Measurements from ENCODE around the gene ATP13A5.

ATP13A5 gene

GRCh38 chr3:193250492-193250891 is 128.1 kb downstream of the ATP13A5 start:
- H3K36me3 ChIP-seq (ENCODE audit: insufficient read depth, low read depth, low read length) = no peaks in the 10 kb centered on the region
- peaks cover 27% of the 10 kb centered on the region for H3K9me3 ChIP-seq (ENCODE audit: insufficient read depth, low read depth, low read length)
- H3K27ac ChIP-seq (ENCODE audit: low read length) = no peak overlapping the region
- H3K4me1 ChIP-seq (ENCODE audit: insufficient read depth, low read length) = no peaks in the 10 kb centered on the region
- no peak overlapping the region for H3K9ac ChIP-seq (ENCODE audit: low read depth, low read length)
- H3K4me3 ChIP-seq (ENCODE audit: low read length) = no peak overlapping the region
- no peaks in the 10 kb centered on the region for H3K27me3 ChIP-seq (ENCODE audit: insufficient read depth, low read length)

DNA sequence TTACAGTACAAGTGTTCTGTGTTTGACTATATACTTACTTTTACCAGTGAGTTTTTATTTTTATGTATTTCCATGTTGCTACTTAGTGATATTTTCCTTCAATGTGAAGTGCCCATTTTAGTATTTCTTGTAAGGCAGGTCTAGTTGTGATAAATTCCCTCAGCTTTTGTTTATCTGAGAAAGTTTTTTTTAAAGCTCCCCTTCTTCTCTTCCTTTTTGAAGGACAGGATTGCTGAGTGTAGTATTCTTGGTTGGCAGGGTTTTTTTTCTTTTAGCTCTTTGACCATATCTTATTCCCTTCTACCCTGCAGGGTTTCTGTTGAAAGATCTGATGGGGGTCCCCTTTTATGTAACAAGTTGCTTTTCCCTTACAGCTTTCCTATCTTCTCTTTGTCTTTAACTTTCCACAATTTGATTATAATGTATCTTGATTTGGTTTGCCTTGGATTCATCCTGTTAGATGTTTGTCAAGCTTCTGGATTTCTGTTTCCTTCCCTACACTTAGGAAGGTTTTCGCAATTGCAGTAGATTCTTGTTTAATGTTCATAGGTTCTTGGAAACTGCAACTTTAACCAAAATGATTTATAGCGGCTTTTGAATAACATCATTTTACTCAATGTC is 129.6 kb downstream of the ATP13A5 start:
- H3K27me3 ChIP-seq (ENCODE audit: insufficient read depth, low read length) = no peaks in the 10 kb centered on the region
- H3K4me3 ChIP-seq (ENCODE audit: low read length) = no peak overlapping the region
- no peak overlapping the region for H3K27ac ChIP-seq (ENCODE audit: low read length)
- peaks cover 27% of the 10 kb centered on the region for H3K9me3 ChIP-seq (ENCODE audit: insufficient read depth, low read depth, low read length)
- H3K4me1 ChIP-seq (ENCODE audit: insufficient read depth, low read length) = no peaks in the 10 kb centered on the region
- no peaks in the 10 kb centered on the region for H3K36me3 ChIP-seq (ENCODE audit: insufficient read depth, low read depth, low read length)
- H3K9ac ChIP-seq (ENCODE audit: low read depth, low read length) = no peak overlapping the region

DNA sequence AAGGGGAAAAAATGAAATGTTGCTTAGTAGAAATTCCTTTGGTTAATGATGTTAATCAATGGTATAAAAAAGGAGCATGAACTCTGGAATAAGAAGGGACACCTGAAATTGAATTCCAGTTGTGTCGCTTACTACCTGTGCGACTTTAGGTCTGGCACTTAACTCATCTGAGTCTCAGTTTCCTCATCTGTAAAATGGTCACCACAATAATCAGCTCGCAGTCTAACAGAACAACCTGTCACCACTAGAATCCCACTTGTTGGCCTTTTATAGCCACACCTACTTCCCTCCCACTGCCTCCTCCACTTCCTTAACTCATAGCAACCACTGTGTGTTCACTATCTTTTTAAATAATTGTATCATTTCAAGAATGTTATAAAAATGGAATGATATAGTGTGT is 135.0 kb downstream of the ATP13A5 start:
- Histone ChIP-seq H3K4me1 (ENCODE audit: insufficient read depth, low read length) (peaks cover 8% of the 10 kb centered on the region; the same call in 1 of the 2 replicates), H3K9ac (ENCODE audit: low read depth, low read length) (no peak overlapping the region), H3K9me3 (ENCODE audit: insufficient read depth, low read depth, low read length) (peaks cover 16% of the 10 kb centered on the region), H3K4me3 (ENCODE audit: low read length) (no peak overlapping the region), H3K27ac (ENCODE audit: low read length) (no peak overlapping the region), H3K36me3 (ENCODE audit: insufficient read depth, low read depth, low read length) (no peaks in the 10 kb centered on the region), H3K27me3 (ENCODE audit: insufficient read depth, low read length) (peaks cover 20% of the 10 kb centered on the region)

GRCh38 chr3:193241716-193242115 is 136.8 kb downstream of the ATP13A5 start:
- H3K27ac ChIP-seq (ENCODE audit: low read length) = no peak overlapping the region
- peaks cover 20% of the 10 kb centered on the region for H3K27me3 ChIP-seq (ENCODE audit: insufficient read depth, low read length)
- peak overlapping the region; percentile 57; the same call in 1 of the 2 replicates for H3K9ac ChIP-seq (ENCODE audit: low read depth, low read length)
- H3K4me1 ChIP-seq (ENCODE audit: insufficient read depth, low read length) = peaks cover 8% of the 10 kb centered on the region; the same call in 1 of the 2 replicates
- peak overlapping the region; percentile 62 for H3K4me3 ChIP-seq (ENCODE audit: low read length)
- no peaks in the 10 kb centered on the region for H3K36me3 ChIP-seq (ENCODE audit: insufficient read depth, low read depth, low read length)
- no peaks in the 10 kb centered on the region for H3K9me3 ChIP-seq (ENCODE audit: insufficient read depth, low read depth, low read length)

DNA sequence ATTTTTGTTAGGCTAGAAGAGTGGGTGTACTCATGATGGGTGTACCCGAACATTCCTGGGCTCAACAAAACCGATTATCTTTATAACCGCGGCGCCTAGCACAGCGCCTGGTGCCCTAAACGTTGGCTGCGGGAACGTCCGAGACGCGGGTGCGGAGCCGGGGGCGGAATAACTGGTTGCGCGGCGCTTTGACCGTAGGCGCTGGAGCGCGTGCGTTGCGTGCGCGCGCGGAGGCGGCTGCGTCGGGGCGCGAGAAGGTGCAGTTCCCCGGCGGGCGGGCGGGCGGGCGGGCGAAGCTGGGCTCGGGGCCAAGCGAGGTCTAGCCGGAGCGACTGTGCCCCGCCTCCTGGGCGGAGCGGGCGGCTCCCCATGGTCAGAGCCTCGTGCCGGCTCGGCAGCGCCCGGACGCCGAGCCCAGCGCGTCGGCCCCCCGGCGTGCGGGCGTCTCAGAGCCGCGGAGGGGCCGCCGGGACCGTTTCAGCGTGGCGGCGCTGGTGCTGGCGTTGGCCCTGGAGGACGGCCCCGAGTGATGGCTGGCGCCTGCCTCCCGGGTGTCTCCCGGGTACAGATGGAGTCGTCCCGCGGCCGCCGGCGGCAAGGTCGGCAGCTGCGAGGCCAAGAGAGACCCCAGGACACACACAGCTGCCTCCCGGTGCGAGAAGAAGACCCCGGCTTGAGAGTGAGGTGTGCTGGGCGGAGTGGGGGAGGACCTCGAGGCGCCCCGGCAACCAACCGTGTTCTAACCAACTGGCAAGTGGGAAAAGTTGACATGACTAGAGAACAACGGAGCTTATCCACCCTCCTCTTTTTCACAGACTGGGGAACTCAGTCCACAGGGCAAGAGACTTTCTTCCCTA is 137.5 kb downstream of the ATP13A5 start, which contains the start of gene PLAAT1:
TSS of gene PLAAT1 (plus strand) at position 373 of the 857 bp plus-strand sequence. CDS start 14,429 bp downstream, outside the sequence.
- H3K4me1 ChIP-seq (ENCODE audit: insufficient read depth, low read length) = peaks cover 8% of the 10 kb centered on the region; the same call in 1 of the 2 replicates
- H3K27me3 ChIP-seq (ENCODE audit: insufficient read depth, low read length) = peaks cover 20% of the 10 kb centered on the region
- no peaks in the 10 kb centered on the region for H3K9me3 ChIP-seq (ENCODE audit: insufficient read depth, low read depth, low read length)
- H3K4me3 ChIP-seq (ENCODE audit: low read length) = peak within 1 kb of the TSS; percentile 91
- H3K36me3 ChIP-seq (ENCODE audit: insufficient read depth, low read depth, low read length) = no peaks in the 10 kb centered on the region
- H3K9ac ChIP-seq (ENCODE audit: low read depth, low read length) = peak within 1 kb of the TSS; percentile 72; the same call in 1 of the 2 replicates
- H3K27ac ChIP-seq (ENCODE audit: low read length) = no peak within 1 kb of the TSS

GRCh38 chr3:193240436-193240849 is 138.1 kb downstream of the ATP13A5 start:
- Histone ChIP-seq H3K4me1 (ENCODE audit: insufficient read depth, low read length) (peaks cover 8% of the 10 kb centered on the region; the same call in 1 of the 2 replicates), H3K9ac (ENCODE audit: low read depth, low read length) (peak overlapping the region; percentile 72; the same call in 1 of the 2 replicates), H3K4me3 (ENCODE audit: low read length) (peak overlapping the region; percentile 91), H3K9me3 (ENCODE audit: insufficient read depth, low read depth, low read length) (no peaks in the 10 kb centered on the region), H3K36me3 (ENCODE audit: insufficient read depth, low read depth, low read length) (no peaks in the 10 kb centered on the region), H3K27ac (ENCODE audit: low read length) (no peak overlapping the region), H3K27me3 (ENCODE audit: insufficient read depth, low read length) (peaks cover 20% of the 10 kb centered on the region)

DNA sequence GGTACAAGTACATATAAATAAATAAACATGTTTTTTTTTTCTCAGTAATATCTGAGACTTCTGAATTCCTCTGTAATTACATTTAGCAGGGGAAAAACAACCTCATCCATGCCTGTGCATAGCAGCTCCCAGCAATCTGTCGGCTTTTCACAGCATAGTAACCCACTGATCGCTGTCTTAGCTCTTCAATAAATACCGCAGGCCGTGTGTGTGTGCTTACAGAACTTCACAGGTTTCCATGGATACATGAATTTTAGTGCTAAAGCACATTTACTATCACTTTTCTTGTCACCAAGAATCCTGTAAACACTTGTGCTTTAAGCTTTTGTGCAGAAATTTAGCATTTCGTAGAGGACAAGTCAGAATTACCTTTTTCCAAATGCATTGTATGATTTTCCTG is 141.5 kb downstream of the ATP13A5 start:
- Histone ChIP-seq H3K4me1 (ENCODE audit: insufficient read depth, low read length) (peaks cover 8% of the 10 kb centered on the region; the same call in 1 of the 2 replicates), H3K36me3 (ENCODE audit: insufficient read depth, low read depth, low read length) (no peaks in the 10 kb centered on the region), H3K9me3 (ENCODE audit: insufficient read depth, low read depth, low read length) (no peaks in the 10 kb centered on the region), H3K27me3 (ENCODE audit: insufficient read depth, low read length) (peaks cover 9% of the 10 kb centered on the region), H3K27ac (ENCODE audit: low read length) (no peak overlapping the region), H3K9ac (ENCODE audit: low read depth, low read length) (no peak overlapping the region), H3K4me3 (ENCODE audit: low read length) (no peak overlapping the region)

DNA sequence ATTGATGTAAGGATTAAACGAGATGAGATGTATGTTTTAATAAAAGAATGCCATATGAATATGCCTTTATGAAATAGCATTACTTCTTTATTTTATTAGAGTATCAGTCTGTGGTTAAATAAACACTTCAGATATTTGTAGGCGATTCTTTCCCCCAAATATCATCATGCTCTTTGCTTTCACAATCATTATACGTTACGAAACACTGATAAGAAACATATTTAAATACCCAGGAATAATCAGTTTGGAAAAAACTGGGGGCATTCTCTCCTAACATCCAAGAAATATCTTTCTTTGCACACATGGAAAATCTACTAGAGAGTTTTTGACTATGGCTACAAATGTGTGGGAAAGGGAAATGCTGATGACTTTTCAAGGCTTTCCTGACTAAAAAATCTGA is 142.0 kb downstream of the ATP13A5 start:
- no peak overlapping the region for H3K27ac ChIP-seq (ENCODE audit: low read length)
- H3K9ac ChIP-seq (ENCODE audit: low read depth, low read length) = no peak overlapping the region
- H3K36me3 ChIP-seq (ENCODE audit: insufficient read depth, low read depth, low read length) = no peaks in the 10 kb centered on the region
- peaks cover 5% of the 10 kb centered on the region for H3K27me3 ChIP-seq (ENCODE audit: insufficient read depth, low read length)
- no peaks in the 10 kb centered on the region for H3K9me3 ChIP-seq (ENCODE audit: insufficient read depth, low read depth, low read length)
- H3K4me1 ChIP-seq (ENCODE audit: insufficient read depth, low read length) = peaks cover 6% of the 10 kb centered on the region; the same call in 1 of the 2 replicates
- H3K4me3 ChIP-seq (ENCODE audit: low read length) = no peak overlapping the region

DNA sequence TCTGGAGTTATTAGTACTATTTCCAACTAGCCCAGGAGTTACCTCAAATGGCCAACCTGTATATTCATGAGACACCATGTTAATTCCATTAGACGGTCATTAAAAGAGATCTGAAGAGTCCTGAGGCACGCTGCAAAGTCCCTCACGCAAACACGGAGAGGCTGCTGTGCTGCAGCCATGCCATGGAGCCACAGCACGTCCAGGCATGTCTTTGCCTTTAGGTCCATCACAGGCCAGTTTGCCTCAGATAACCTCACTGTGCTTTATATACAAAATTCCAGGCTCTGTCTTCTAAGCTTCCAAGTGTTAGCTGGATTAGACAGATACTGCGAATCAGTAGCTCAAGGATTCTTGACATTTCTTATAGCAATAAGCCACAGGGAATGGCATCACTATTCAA is 147.4 kb downstream of the ATP13A5 start:
- Histone ChIP-seq H3K9ac (ENCODE audit: low read depth, low read length) (no peak overlapping the region), H3K4me1 (ENCODE audit: insufficient read depth, low read length) (peaks cover 47% of the 10 kb centered on the region), H3K9me3 (ENCODE audit: insufficient read depth, low read depth, low read length) (no peaks in the 10 kb centered on the region), H3K4me3 (ENCODE audit: low read length) (no peak overlapping the region), H3K36me3 (ENCODE audit: insufficient read depth, low read depth, low read length) (no peaks in the 10 kb centered on the region), H3K27ac (ENCODE audit: low read length) (no peak overlapping the region), H3K27me3 (ENCODE audit: insufficient read depth, low read length) (no peaks in the 10 kb centered on the region)

- Histone ChIP-seq H3K36me3 (ENCODE audit: insufficient read depth, low read depth, low read length) (no peaks in the 10 kb centered on the region), H3K27ac (ENCODE audit: low read length) (no peak overlapping the region), H3K9me3 (ENCODE audit: insufficient read depth, low read depth, low read length) (no peaks in the 10 kb centered on the region), H3K9ac (ENCODE audit: low read depth, low read length) (no peak overlapping the region), H3K4me1 (ENCODE audit: insufficient read depth, low read length) (peaks cover 53% of the 10 kb centered on the region), H3K27me3 (ENCODE audit: insufficient read depth, low read length) (no peaks in the 10 kb centered on the region), H3K4me3 (ENCODE audit: low read length) (no peak overlapping the region)
Measured at GRCh38 chr3:193230610-193231009, 147.9 kb downstream of the ATP13A5 start.

GRCh38 chr3:193229851-193230420 is 148.6 kb downstream of the ATP13A5 start:
- Histone ChIP-seq H3K4me3 (ENCODE audit: low read length) (peak overlapping the region; percentile 3; the same call in 1 of the 2 replicates), H3K4me1 (ENCODE audit: insufficient read depth, low read length) (peaks cover 54% of the 10 kb centered on the region), H3K9me3 (ENCODE audit: insufficient read depth, low read depth, low read length) (no peaks in the 10 kb centered on the region), H3K27ac (ENCODE audit: low read length) (no peak overlapping the region), H3K36me3 (ENCODE audit: insufficient read depth, low read depth, low read length) (no peaks in the 10 kb centered on the region), H3K9ac (ENCODE audit: low read depth, low read length) (no peak overlapping the region), H3K27me3 (ENCODE audit: insufficient read depth, low read length) (no peaks in the 10 kb centered on the region)
